GM12875 (cell line): Measurements from ENCODE around the gene WASHC4.

Source experiments
- H3K4me3 ChIP-seq: one replicate; pipeline ENCODE4 v1.5.1; 2011; ENCODE audit warnings: low read depth, low read length, control low read depth
- CTCF ChIP-seq: IDR thresholded peaks from 2 replicates; pipeline ENCODE4 v1.5.1; 2011; ENCODE audit warnings: low read depth, mild to moderate bottlenecking, control low read depth, inconsistent platforms, low read length, moderate library complexity, borderline replicate concordance; ENCODE audit not compliant: insufficient read depth

Gene WASHC4

GRCh38 chr12:105107494-105108371 lies at the start of gene WASHC4:
TSS of gene WASHC4 (plus strand) at chr12:105107731. CDS start at chr12:105107801, 70 bp downstream.
- TF ChIP-seq CTCF: 0 out of 2 replicates have a peak, but pooled peaks have one; percentile 4
- peak within 1 kb of the TSS; percentile 99 for H3K4me3 ChIP-seq

- no peak for TF ChIP-seq CTCF
- no peak overlapping the region for H3K4me3 ChIP-seq
Observed at GRCh38 chr12:105060715-105061378, 46.7 kb upstream of the WASHC4 start.

- TF ChIP-seq CTCF: no peak
- H3K4me3 ChIP-seq: no peak overlapping the region
Observed at GRCh38 chr12:105064564-105065178, 42.9 kb upstream of the WASHC4 start.

GRCh38 chr12:105067511-105068031 lies 40.0 kb upstream of the WASHC4 start:
- no peak for TF ChIP-seq CTCF
- no peak overlapping the region for H3K4me3 ChIP-seq

GRCh38 chr12:105069936-105070702 lies 37.4 kb upstream of the WASHC4 start:
- no peak overlapping the region for H3K4me3 ChIP-seq
- no peak for TF ChIP-seq CTCF

GRCh38 chr12:105071981-105072380 lies 35.5 kb upstream of the WASHC4 start:
- no peak for TF ChIP-seq CTCF
- no peak overlapping the region for H3K4me3 ChIP-seq
